ENCODE data around the gene SEMA4B.
A peak's percentile ranks its signal among the peaks of the same experiment; 100 is the strongest.
"Not testable (repeated sequence)": the region's sequence is repeated elsewhere in the genome, so short reads cannot be mapped to it uniquely, and the experiment has no call there.

Gene SEMA4B

GRCh38 chr15:90171623-90172022, 29.5 kb upstream of the SEMA4B start:
- ATAC-seq: no peak
- Mint-ChIP-seq H3K36me3 (no peaks in the 10 kb centered on the region), H3K4me3 (no peak overlapping the region), H3K4me1 (peaks cover 17% of the 10 kb centered on the region), H3K27ac (peak overlapping the region; percentile 55), H3K9me3 (no peaks in the 10 kb centered on the region), H3K27me3 (no peaks in the 10 kb centered on the region)

- H3K27ac Mint-ChIP-seq: no peak overlapping the region
- peaks cover 19% of the 10 kb centered on the region for H3K4me1 Mint-ChIP-seq
- H3K9me3 Mint-ChIP-seq: no peaks in the 10 kb centered on the region
These were observed 27.8 kb upstream of the SEMA4B start for GRCh38 chr15:90173372-90173771.

GRCh38 chr15:90174140-90174875, 26.8 kb upstream of the SEMA4B start:
- H3K36me3 Mint-ChIP-seq: no peaks in the 10 kb centered on the region
- H3K4me3 Mint-ChIP-seq: no peak overlapping the region
- H3K27ac Mint-ChIP-seq: peak overlapping the region; percentile 44
- ATAC-seq: no peak
- H3K27me3 Mint-ChIP-seq: no peaks in the 10 kb centered on the region
- peaks cover 23% of the 10 kb centered on the region for H3K4me1 Mint-ChIP-seq
- H3K9me3 Mint-ChIP-seq: no peaks in the 10 kb centered on the region

More at GRCh38 chr15:90173372-90173771, 27.8 kb upstream of the SEMA4B start:
- ATAC-seq: no peak
- Mint-ChIP-seq H3K4me3 (no peak overlapping the region), H3K36me3 (no peaks in the 10 kb centered on the region), H3K27me3 (no peaks in the 10 kb centered on the region)

DNA sequence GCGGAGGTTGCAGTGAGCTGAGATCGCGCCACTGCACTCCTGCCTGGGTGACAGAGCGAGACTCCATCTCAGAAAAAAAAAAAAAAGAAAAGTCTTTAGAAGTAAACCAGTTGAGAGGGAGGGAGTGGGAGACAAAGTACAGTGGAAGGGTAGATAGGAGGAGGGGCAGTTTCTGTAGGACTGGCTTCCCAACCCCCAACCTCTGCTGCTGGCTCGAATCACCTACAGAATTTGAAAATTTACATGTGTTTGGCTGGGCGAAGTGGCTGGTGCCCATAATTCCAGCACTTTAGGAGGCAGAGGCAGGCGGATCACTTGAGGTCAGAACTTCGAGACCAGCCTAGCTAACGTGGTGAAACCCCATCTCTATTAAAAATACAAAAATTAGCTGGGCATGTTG, 24.1 kb upstream of the SEMA4B start:
- Mint-ChIP-seq H3K4me1 (peaks cover 31% of the 10 kb centered on the region), H3K4me3 (no peak overlapping the region), H3K27me3 (no peaks in the 10 kb centered on the region), H3K36me3 (no peaks in the 10 kb centered on the region), H3K9me3 (no peaks in the 10 kb centered on the region), H3K27ac (no peak overlapping the region)
- no peak for ATAC-seq

- no peaks in the 10 kb centered on the region for H3K36me3 Mint-ChIP-seq
- peak overlapping the region; percentile 84 for H3K27ac Mint-ChIP-seq
- no peaks in the 10 kb centered on the region for H3K9me3 Mint-ChIP-seq
- ATAC-seq: peak; percentile 83
- peaks cover 35% of the 10 kb centered on the region for H3K4me1 Mint-ChIP-seq
- peak overlapping the region; percentile 49 for H3K4me3 Mint-ChIP-seq
- H3K27me3 Mint-ChIP-seq: no peaks in the 10 kb centered on the region
These were observed 22.4 kb upstream of the SEMA4B start for GRCh38 chr15:90178468-90179435.

GRCh38 chr15:90181776-90182175, 19.4 kb upstream of the SEMA4B start:
- ATAC-seq: no peak
- H3K9me3 Mint-ChIP-seq: no peaks in the 10 kb centered on the region
- peaks cover 50% of the 10 kb centered on the region for H3K4me1 Mint-ChIP-seq
- no peaks in the 10 kb centered on the region for H3K27me3 Mint-ChIP-seq
- H3K36me3 Mint-ChIP-seq: no peaks in the 10 kb centered on the region
- H3K4me3 Mint-ChIP-seq: no peak overlapping the region
- peak overlapping the region; percentile 69 for H3K27ac Mint-ChIP-seq

- Mint-ChIP-seq H3K4me1 (peaks cover 54% of the 10 kb centered on the region), H3K4me3 (peak overlapping the region; percentile 80), H3K27ac (peak overlapping the region; percentile 73), H3K9me3 (no peaks in the 10 kb centered on the region), H3K27me3 (no peaks in the 10 kb centered on the region), H3K36me3 (no peaks in the 10 kb centered on the region)
- peak; percentile 72 for ATAC-seq
These were observed 16.9 kb upstream of the SEMA4B start for GRCh38 chr15:90184119-90184785.

DNA sequence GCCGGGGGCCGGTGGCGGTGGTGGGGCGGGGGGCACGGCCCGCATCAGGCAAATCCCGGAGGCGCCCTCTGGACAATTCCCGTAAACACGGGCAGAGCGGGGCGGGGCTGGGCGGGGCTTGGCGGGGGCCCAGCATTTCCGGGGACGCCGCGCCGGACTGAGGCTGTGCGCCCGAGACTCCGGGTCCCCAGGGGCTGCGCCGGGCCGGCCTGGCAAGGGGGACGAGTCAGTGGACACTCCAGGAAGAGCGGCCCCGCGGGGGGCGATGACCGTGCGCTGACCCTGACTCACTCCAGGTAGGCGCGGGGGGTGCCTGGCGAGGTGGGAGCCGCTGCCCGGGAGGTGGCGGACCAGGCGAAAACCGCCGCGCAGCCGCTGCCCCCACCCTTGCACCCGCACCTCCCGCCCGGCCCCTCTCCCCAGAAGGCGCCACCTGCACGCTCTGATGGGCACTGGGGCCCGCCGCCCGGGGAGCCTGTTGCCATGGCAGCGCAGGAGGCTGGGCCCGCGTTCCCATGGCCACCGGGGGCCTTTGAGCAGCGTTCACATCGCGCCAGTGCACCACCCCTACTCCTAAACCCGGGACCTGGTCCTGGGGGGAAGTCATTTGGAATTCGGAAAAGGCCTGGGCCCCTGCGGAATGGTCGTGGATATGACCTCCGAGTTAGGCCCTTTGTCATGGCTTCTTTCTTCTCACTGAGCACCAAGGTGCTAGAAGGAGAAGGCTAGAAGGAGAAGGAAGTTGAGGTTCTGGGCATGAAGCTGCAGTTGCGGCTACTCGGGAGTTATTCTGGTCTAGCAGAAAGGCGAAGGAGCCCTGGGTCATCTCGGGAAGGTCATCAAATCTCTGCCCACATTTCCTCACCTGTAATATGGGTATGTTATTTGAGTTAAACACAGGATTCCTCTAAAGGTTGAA, 16.1 kb upstream of the SEMA4B start:
- Mint-ChIP-seq H3K27me3 (no peaks in the 10 kb centered on the region), H3K36me3 (no peaks in the 10 kb centered on the region), H3K4me3 (peak overlapping the region; percentile 83), H3K27ac (peak overlapping the region; percentile 73), H3K4me1 (peaks cover 56% of the 10 kb centered on the region), H3K9me3 (no peaks in the 10 kb centered on the region)
- ATAC-seq: peak; percentile 91

GRCh38 chr15:90187257-90187868, 13.8 kb upstream of the SEMA4B start:
- H3K4me1 Mint-ChIP-seq: peaks cover 68% of the 10 kb centered on the region
- ATAC-seq: no peak
- no peaks in the 10 kb centered on the region for H3K36me3 Mint-ChIP-seq
- H3K27ac Mint-ChIP-seq: peak overlapping the region; percentile 82
- no peaks in the 10 kb centered on the region for H3K9me3 Mint-ChIP-seq
- H3K27me3 Mint-ChIP-seq: no peaks in the 10 kb centered on the region
- no peak overlapping the region for H3K4me3 Mint-ChIP-seq

DNA sequence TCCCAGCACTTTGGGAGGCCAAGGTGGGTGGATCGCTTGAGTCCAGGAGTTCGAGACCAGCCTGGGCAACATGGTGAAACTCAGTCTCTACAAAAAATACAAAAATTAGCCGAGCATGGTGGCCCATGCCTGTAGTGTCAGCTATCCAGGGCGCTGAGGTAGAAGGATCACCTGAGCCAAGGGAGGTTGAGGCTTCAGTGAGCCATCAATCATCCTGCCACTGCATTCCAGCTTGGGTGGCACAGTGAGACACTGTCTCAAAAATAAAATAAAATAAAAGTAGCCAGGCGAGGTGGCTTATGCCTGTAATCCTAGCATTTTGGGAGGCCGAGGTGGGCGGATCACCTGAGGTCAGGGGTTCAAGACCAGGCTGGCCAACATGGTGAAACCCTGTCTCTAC, 13.1 kb upstream of the SEMA4B start:
- H3K36me3 Mint-ChIP-seq, H3K27me3 Mint-ChIP-seq, H3K27ac Mint-ChIP-seq, H3K4me3 Mint-ChIP-seq, H3K9me3 Mint-ChIP-seq, ATAC-seq: not testable (repeated sequence)
- H3K4me1 Mint-ChIP-seq: peaks cover 75% of the 10 kb centered on the region

GRCh38 chr15:90188914-90189748, 12.0 kb upstream of the SEMA4B start:
- Mint-ChIP-seq H3K4me3 (peak overlapping the region; percentile 6), H3K4me1 (peaks cover 76% of the 10 kb centered on the region)

GRCh38 chr15:90189781-90190467, 11.2 kb upstream of the SEMA4B start:
- ATAC-seq: no peak
- peak overlapping the region; percentile 83 for H3K4me3 Mint-ChIP-seq
- H3K27ac Mint-ChIP-seq: peak overlapping the region; percentile 96
- H3K4me1 Mint-ChIP-seq: peaks cover 78% of the 10 kb centered on the region
- H3K36me3 Mint-ChIP-seq: no peaks in the 10 kb centered on the region
- no peaks in the 10 kb centered on the region for H3K27me3 Mint-ChIP-seq
- no peaks in the 10 kb centered on the region for H3K9me3 Mint-ChIP-seq

More at GRCh38 chr15:90188914-90189748, 12.0 kb upstream of the SEMA4B start:
- H3K36me3 Mint-ChIP-seq: no peaks in the 10 kb centered on the region
- no peaks in the 10 kb centered on the region for H3K9me3 Mint-ChIP-seq
- H3K27ac Mint-ChIP-seq: peak overlapping the region; percentile 96
- ATAC-seq: no peak
- no peaks in the 10 kb centered on the region for H3K27me3 Mint-ChIP-seq
